GM19395 (cell line): ENCODE data around the gene ZNF584.
A peak's percentile ranks its signal among the peaks of the same experiment; 100 is the strongest.

Experiments used
- ATAC-seq: cut with Tn5 transposase; IDR thresholded peaks from one replicate; pipeline ENCODE4 v1.9.1; 2021; ENCODE audit warnings: mild to moderate bottlenecking, moderate library complexity; ENCODE audit not compliant: unreplicated experiment

The ZNF584 gene

DNA sequence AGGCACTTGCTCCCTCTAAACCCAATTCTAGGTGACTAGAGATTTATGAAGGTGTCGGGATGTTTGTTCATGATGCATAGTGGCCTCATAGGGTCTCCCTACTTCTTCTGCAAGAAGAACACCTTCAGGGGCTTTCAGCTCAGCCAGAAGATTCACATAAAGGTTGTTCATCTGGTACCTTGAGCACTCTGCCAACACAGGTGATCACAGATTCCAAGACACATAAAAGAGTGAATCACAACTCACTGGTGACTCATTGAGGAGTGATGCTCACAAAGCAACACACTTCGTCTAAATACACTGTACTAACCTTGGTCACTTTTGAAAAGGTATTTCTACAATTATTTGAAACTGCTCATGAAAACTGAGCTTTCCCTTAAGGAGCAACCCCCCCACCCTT, 51.6 kb downstream of the ZNF584 start:
- ATAC-seq, result no peak

DNA sequence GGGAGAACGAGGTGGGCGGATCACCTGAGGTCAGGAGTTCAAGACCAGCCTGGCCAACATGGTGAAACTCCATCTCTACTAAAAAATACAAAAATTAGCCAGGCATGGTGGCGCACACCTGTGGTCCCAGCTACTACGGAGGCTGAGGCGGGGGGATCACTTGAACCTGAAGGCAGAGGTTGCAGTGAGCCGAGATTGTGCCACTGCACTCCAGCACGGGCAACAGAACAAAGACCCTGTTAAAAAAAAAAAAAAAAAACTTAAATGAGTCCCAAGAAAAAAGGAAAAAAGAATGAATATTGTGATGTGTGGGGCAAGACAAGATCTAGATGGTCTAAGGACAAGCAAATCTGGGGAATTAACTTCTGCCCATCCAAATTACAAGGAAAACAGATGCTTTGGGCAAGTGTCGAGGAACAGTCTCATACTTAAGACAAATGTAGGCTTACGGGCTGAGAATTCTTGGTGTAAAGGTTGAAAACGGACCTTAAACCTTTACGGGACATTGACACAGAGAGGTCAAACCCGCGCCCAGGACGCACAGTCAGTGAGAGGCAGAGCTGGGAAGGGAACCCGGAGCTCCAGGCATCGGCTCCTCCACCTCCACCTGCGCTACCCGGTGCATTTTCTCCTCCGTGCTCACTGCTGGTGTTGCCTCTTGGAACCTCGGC, 57.8 kb downstream of the ZNF584 start:
- peak; percentile 40 for ATAC-seq

DNA sequence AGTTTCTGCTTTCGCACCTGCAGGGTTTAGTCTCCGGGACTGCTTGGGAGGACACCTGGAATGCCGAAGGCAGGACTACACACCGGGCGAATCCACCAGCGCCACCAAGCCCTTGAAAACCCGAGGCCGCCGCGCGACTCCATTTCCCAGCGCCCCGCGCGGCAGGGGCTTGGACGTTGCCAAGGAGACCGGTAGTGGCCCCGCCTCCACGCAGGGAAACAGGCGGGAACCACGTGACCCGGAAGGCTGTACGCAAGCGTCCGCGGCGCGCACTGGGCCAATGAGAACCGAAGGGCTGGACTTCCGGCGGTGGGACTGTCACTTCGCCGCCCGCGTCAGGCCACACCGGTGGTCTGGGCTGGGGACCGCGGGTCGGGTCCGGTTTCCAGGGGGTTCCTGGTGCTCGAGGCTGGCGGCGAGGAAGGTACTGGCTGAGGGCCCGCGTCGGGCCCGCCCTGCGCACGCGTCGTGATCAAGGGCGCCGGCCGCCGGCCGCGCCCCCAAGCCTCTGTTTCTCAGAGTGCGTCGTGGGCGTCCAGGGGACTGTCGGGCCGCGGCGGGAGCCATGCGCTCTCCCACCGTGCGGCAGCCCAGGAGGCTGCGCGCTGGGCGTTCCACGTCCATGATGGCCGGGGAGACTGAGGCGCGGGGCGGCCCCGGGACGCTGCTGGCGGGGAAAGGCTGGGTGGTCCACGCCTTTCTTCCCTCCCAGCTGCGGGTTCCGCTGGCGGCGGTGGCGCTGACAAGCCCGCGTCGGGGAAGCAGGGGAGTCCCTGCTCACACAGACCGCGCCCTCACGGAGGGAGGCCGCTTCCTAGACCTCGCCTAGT, 58.5 kb downstream of the ZNF584 start, which contains the start of gene ZNF324:
Gene ZNF324, plus strand, starts transcription at position 321 of the 830 bp plus-strand sequence. CDS start 2,106 bp downstream, outside the sequence.
- ATAC-seq, result peak; percentile 92
